ENCODE data around the gene MASP2. TPM values are rescaled to one million over a fixed set of nuclear protein-coding genes. Genes with fewer than 3 reads are reported as not detected.

MASP2 gene
- total and polyA plus RNA-seq, 9 of the 15 experiments (the other 6 are each of a cell fraction or from before 2014, with no cell fraction given), result 0.01 to 0.23 (median 0.06) TPM; not detected in 3

- peak; percentile 95 for TF ChIP-seq NKRF (IDR thresholded peaks at IDR 0.05; ENCODE audit: borderline replicate concordance)
- no peak; the same call in 1 of the 2 replicates for TF ChIP-seq E2F3 (CRISPR knock-in tag; IDR thresholded peaks at IDR 0.05)
- TF ChIP-seq FOXP1 (CRISPR knock-in tag; IDR thresholded peaks at IDR 0.05), result no peak; the same call in 1 of the 2 replicates
- no peak for TF ChIP-seq MLLT1 (IDR thresholded peaks at IDR 0.05)
- TF ChIP-seq, protein P1, sequence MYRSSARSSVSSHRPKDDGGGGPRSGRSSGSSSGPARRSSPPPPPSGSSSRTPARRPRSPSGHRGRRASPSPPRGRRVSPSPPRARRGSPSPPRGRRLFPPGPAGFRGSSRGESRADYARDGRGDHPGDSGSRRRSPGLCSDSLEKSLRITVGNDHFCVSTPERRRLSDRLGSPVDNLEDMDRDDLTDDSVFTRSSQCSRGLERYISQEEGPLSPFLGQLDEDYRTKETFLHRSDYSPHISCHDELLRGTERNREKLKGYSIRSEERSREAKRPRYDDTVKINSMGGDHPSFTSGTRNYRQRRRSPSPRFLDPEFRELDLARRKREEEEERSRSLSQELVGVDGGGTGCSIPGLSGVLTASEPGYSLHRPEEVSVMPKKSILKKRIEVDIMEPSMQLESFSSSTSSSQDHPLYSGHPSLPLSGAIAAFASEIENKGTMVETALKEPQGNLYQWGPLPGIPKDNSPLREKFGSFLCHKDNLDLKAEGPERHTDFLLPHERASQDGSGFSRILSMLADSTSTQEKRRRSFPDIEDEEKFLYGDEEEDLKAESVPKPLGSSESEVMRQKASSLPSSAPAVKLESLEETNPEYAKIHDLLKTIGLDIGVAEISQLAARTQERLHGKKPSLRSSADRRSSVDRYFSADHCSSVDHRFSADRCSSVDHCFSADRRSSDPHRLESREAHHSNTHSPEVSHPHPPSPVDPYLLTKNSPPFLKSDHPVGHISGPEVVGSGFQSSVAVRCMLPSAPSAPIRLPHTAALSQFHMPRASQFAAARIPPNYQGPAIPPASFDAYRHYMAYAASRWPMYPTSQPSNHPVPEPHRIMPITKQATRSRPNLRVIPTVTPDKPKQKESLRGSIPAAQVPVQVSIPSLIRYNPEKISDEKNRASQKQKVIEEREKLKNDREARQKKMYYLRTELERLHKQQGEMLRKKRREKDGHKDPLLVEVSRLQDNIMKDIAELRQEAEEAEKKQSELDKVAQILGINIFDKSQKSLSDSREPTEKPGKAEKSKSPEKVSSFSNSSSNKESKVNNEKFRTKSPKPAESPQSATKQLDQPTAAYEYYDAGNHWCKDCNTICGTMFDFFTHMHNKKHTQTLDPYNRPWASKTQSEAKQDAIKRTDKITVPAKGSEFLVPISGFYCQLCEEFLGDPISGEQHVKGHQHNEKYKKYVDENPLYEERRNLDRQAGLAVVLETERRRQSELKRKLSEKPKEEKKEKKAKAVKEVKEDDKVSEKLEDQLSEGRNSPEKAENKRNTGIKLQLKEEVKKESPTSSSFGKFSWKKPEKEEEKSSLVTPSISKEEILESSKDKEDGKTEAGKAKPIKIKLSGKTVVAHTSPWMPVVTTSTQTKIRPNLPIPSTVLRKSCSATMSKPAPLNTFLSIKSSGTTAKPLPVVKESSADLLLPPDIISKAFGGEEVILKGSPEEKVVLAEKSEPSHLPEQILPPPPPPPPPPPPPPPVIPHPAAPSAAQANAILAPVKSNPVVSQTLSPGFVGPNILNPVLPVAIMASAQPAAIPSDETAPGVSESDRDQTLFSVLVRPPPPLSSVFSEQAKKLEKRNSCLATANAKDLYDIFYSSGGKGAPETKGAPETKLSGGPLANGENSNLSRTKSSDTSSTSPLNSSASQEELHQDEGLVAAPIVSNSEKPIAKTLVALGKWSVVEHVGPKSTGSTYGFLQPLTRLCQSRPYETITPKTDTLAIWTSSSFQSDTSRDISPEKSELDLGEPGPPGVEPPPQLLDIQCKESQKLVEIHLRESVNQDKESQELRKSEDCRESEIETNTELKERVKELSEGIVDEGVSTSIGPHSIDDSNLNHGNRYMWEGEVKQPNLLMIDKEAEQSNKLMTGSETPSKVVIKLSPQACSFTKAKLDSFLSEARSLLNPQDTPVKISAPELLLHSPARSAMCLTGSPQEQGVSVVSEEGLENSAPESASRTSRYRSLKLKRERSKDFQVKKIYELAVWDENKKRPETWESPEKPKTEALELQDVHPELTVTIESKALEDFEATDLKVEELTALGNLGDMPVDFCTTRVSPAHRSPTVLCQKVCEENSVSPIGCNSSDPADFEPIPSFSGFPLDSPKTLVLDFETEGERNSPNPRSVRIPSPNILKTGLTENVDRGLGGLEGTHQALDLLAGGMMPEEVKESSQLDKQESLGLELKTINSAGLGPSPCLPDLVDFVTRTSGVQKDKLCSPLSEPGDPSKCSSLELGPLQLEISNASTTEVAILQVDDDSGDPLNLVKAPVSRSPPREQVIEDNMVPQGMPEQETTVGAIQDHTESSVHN (IDR thresholded peaks at IDR 0.05; ENCODE audit: borderline replicate concordance in 1 of 2, low read depth in 1 of 2), result no peak
Observed at GRCh38 chr1:11059968-11060830, 13.2 kb upstream of the MASP2 start, which contains the start of gene SRM (continued).
